ENCODE data around the gene KLK10. TPM values are rescaled to one million over a fixed set of nuclear protein-coding genes. Genes with fewer than 3 reads are reported as not detected.

The KLK10 gene
- total RNA-seq, 1 donor = 0.27 TPM

GRCh38 chr19:51036519-51036918, 17.0 kb upstream of the KLK10 start:
- DNase-seq (ENCODE audit: low read depth) = no peak
- no peak for TF ChIP-seq CTCF (IDR thresholded peaks at IDR 0.05; ENCODE audit: insufficient read depth, low read length)
- no peak overlapping the region for H3K4me3 ChIP-seq (ENCODE audit: low read depth, low read length)

- H3K4me3 ChIP-seq (ENCODE audit: low read depth, low read length) = no peak within 1 kb of the TSS
- no peak for DNase-seq (ENCODE audit: low read depth)
- TF ChIP-seq CTCF (IDR thresholded peaks at IDR 0.05; ENCODE audit: insufficient read depth, low read length) = no peak
Observed at GRCh38 chr19:51034704-51035103, 15.2 kb upstream of the KLK10 start, which contains the start of gene KLK12. KLK12 (minus strand) TSS chr19:51035002; CDS start chr19:51034621, 381 bp downstream.

- no peak overlapping the region for H3K4me3 ChIP-seq (ENCODE audit: low read depth, low read length)
- TF ChIP-seq CTCF (IDR thresholded peaks at IDR 0.05; ENCODE audit: insufficient read depth, low read length) = no peak
- no peak for DNase-seq (ENCODE audit: low read depth)
Observed at GRCh38 chr19:51031880-51032225, 12.3 kb upstream of the KLK10 start.

- H3K4me3 ChIP-seq (ENCODE audit: low read depth, low read length) = no peak overlapping the region
- no peak for DNase-seq (ENCODE audit: low read depth)
- no peak for TF ChIP-seq CTCF (IDR thresholded peaks at IDR 0.05; ENCODE audit: insufficient read depth, low read length)
Observed at GRCh38 chr19:51031220-51031879, 11.8 kb upstream of the KLK10 start.

- no peak for DNase-seq (ENCODE audit: low read depth)
- TF ChIP-seq CTCF (IDR thresholded peaks at IDR 0.05; ENCODE audit: insufficient read depth, low read length) = no peak
- no peak overlapping the region for H3K4me3 ChIP-seq (ENCODE audit: low read depth, low read length)
Observed at GRCh38 chr19:51030631-51031030, 11.1 kb upstream of the KLK10 start.

- DNase-seq (ENCODE audit: low read depth) = no peak
- TF ChIP-seq CTCF (IDR thresholded peaks at IDR 0.05; ENCODE audit: insufficient read depth, low read length) = no peak
- no peak overlapping the region for H3K4me3 ChIP-seq (ENCODE audit: low read depth, low read length)
Observed at GRCh38 chr19:51029718-51030117, 10.2 kb upstream of the KLK10 start.

- DNase-seq (ENCODE audit: low read depth) = no peak
- no peak for TF ChIP-seq CTCF (IDR thresholded peaks at IDR 0.05; ENCODE audit: insufficient read depth, low read length)
- no peak overlapping the region for H3K4me3 ChIP-seq (ENCODE audit: low read depth, low read length)
Observed at GRCh38 chr19:51027873-51028272, 8.4 kb upstream of the KLK10 start.

All from fibroblast of the aortic adventitia (primary cell).